Mammary epithelial cell (primary cell): Measurements from ENCODE around the gene HLA-DRB5.
"Not testable (repeated sequence)": the region's sequence is repeated elsewhere in the genome, so short reads cannot be mapped to it uniquely, and the experiment has no call there.

Experiments
- EZH2 ChIP-seq: IDR thresholded peaks from 2 replicates; pipeline ENCODE4 v1.6.1; 2012; ENCODE audit warnings: low read length, inconsistent platforms, borderline replicate concordance
- TF ChIP-seq, protein P1 (sequence below), 2 donors: IDR thresholded peaks in 1 of 2; conservative IDR thresholded peaks in 1 of 2; 2 replicates each; pipeline ENCODE4 v1.5.1; 2011 to 2012; ENCODE audit warnings: inconsistent platforms in 2 of 2, low read length in 2 of 2, mild to moderate bottlenecking in 2 of 2, control low read depth in 1 of 2, low read depth in 1 of 2; ENCODE audit not compliant: insufficient read depth in 1 of 2; ENCODE audit errors: extremely low read depth in 1 of 2

DNA sequence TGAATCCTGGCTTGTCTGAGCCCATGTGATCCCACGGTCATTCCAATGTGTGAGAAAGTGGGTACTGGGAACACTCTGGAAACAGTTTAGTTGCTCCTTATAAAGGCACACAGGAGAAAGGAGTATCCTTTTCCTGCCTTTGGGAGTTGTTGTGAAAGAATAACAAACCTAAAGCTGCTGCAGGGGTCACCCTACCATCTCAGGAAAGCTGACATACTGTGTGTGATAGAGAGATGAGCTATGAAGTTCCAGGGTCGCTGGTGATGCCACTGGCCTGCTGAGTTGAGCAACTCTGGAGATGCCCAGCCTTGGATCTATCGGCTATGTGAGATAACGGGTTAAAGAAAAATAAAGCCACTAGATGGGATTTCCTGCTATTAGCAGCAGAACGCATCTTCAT lies 47.4 kb upstream of the HLA-DRB5 start:
- TF ChIP-seq, protein P1, sequence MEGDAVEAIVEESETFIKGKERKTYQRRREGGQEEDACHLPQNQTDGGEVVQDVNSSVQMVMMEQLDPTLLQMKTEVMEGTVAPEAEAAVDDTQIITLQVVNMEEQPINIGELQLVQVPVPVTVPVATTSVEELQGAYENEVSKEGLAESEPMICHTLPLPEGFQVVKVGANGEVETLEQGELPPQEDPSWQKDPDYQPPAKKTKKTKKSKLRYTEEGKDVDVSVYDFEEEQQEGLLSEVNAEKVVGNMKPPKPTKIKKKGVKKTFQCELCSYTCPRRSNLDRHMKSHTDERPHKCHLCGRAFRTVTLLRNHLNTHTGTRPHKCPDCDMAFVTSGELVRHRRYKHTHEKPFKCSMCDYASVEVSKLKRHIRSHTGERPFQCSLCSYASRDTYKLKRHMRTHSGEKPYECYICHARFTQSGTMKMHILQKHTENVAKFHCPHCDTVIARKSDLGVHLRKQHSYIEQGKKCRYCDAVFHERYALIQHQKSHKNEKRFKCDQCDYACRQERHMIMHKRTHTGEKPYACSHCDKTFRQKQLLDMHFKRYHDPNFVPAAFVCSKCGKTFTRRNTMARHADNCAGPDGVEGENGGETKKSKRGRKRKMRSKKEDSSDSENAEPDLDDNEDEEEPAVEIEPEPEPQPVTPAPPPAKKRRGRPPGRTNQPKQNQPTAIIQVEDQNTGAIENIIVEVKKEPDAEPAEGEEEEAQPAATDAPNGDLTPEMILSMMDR (conservative IDR thresholded peaks at IDR 0.05 in 1 of 2, IDR thresholded peaks at IDR 0.05 in 1 of 2; ENCODE audit: extremely low read depth in 1 of 2, insufficient read depth in 1 of 2, low read depth in 1 of 2, low read length in 2 of 2): not testable (repeated sequence)
- TF ChIP-seq EZH2: not testable (repeated sequence)
